Endothelial cell of umbilical vein (primary cell): ENCODE measurements around the gene EXOC6B. TPM values are rescaled to one million over a fixed set of nuclear protein-coding genes. Genes with fewer than 3 reads are reported as not detected.
"Not testable (repeated sequence)": the region's sequence is repeated elsewhere in the genome, so short reads cannot be mapped to it uniquely, and the experiment has no call there.

Experiments used
- BruUV-seq: library from RNA; stranded (reverse); fragments of 400-500 nt; replicated peaks from 2 replicates; lab custom pipeline; 2021; lab: Mats Ljungman, UMichigan
- CTCF ChIA-PET: fragments of 300-600, 350-600 bp; sonication (Branson Sonifier 250); formaldehyde crosslinking; loops from one replicate; lab custom pipeline; 2021; ENCODE audit warnings: antibody characterized with exemption, inconsistent platforms; lab: Charles Lee
- POLR2A ChIA-PET: fragments of 300-600, 350-600 bp; sonication (Branson Sonifier 250); formaldehyde crosslinking; loops from one replicate; lab custom pipeline; 2021; ENCODE audit warnings: antibody characterized with exemption, inconsistent platforms; lab: Charles Lee
- DNase-seq: peaks from one replicate; pipeline ENCODE4 v3.0.0-alpha.2; 2011; ENCODE audit warnings: low read depth, low spot score
- FAIRE-seq: peaks from 2 replicates; lab custom pipeline; 2011; peaks lifted over from hg19 to GRCh38; lab: Jason Lieb, UNC
- H2AFZ ChIP-seq: 2 replicates; pipeline ENCODE4 v1.6.0; 2012; ENCODE audit warnings: low read depth, low read length, control low read depth, inconsistent platforms
- H3K27ac ChIP-seq: 2 replicates; pipeline ENCODE4 v1.5.1; 2011; ENCODE audit warnings: low read depth, mild to moderate bottlenecking, control low read depth, low read length, moderate library complexity; ENCODE audit not compliant: insufficient read depth
- H3K27me3 ChIP-seq, 2 experiments: 2 replicates each; pipeline versions ENCODE4 v1.6.0 to v1.6.1; 2011; ENCODE audit warnings: low read length in 2 of 2, mixed read lengths in 1 of 2; ENCODE audit not compliant: control insufficient read depth in 2 of 2, insufficient read depth in 2 of 2
- H3K36me3 ChIP-seq, 2 experiments: 2 replicates in 1 of 2; 3 replicates in 1 of 2; pipeline ENCODE4 v1.5.1; 2011; ENCODE audit warnings: low read length in 2 of 2, mild to moderate bottlenecking in 1 of 2, moderate library complexity in 1 of 2; ENCODE audit not compliant: control insufficient read depth in 2 of 2, insufficient read depth in 2 of 2; ENCODE audit errors: extremely low read depth in 1 of 2
- H3K4me1 ChIP-seq: 3 replicates; pipeline ENCODE4 v1.5.1; 2011; ENCODE audit warnings: mild to moderate bottlenecking, low read length; ENCODE audit not compliant: control insufficient read depth, insufficient read depth; ENCODE audit errors: extremely low read depth
- H3K4me2 ChIP-seq: 2 replicates; pipeline ENCODE4 v1.6.1; 2011; ENCODE audit warnings: low read length, control low read depth, mixed read lengths; ENCODE audit not compliant: insufficient read depth
- H3K4me3 ChIP-seq, 3 experiments: fragments of 200-600 bp in 1 of 3; sonication (generic), shearing (Covaris generic) in 1 of 3; replicated peaks in 1 of 3; 2 replicates each; pipeline ENCODE4 v1.5.1; 2011 to 2016; ENCODE audit warnings: control low read depth in 3 of 3, low read length in 3 of 3, mild to moderate bottlenecking in 2 of 3, inconsistent platforms in 1 of 3, low read depth in 1 of 3, moderate library complexity in 1 of 3; ENCODE audit not compliant: insufficient read depth in 1 of 3
- H3K79me2 ChIP-seq: 2 replicates; pipeline ENCODE4 v1.6.0; 2012; ENCODE audit warnings: low read length, inconsistent platforms; ENCODE audit not compliant: control insufficient read depth, insufficient read depth
- H3K9ac ChIP-seq: replicated peaks from 2 replicates; pipeline ENCODE3; 2011; ENCODE audit warnings: low read length, control low read depth; ENCODE audit not compliant: insufficient read depth; ENCODE audit errors: extremely low read depth
- H3K9me1 ChIP-seq: replicated peaks from 3 replicates; pipeline ENCODE4 v1.6.0; 2011; ENCODE audit warnings: mild to moderate bottlenecking, low read length; ENCODE audit not compliant: control insufficient read depth, insufficient read depth; ENCODE audit errors: extremely low read depth
- H3K9me3 ChIP-seq: replicated peaks from 2 replicates; pipeline ENCODE4 v1.5.1; 2012; ENCODE audit warnings: low read length, inconsistent platforms; ENCODE audit not compliant: control insufficient read depth, insufficient read depth
- H4K20me1 ChIP-seq: replicated peaks from 2 replicates; pipeline ENCODE3; 2011; ENCODE audit warnings: mild to moderate bottlenecking, low read length; ENCODE audit not compliant: control insufficient read depth, insufficient read depth; ENCODE audit errors: extremely low read depth
- CTCF ChIP-seq, 2 donors: IDR thresholded peaks; 1 replicate in 1 of 2; 2 replicates in 1 of 2; pipeline ENCODE4 v1.5.1; 2011; ENCODE audit warnings: low read length in 2 of 2, mild to moderate bottlenecking in 2 of 2, moderate library complexity in 2 of 2, control low read depth in 1 of 2, inconsistent platforms in 1 of 2, low read depth in 1 of 2; ENCODE audit not compliant: insufficient read depth in 1 of 2; ENCODE audit errors: extremely low read depth in 1 of 2
- EZH2 ChIP-seq: IDR thresholded peaks from 2 replicates; pipeline ENCODE4 v1.6.1; 2012; ENCODE audit warnings: borderline replicate concordance, low read depth, mild to moderate bottlenecking, moderate library complexity, low read length, inconsistent platforms; ENCODE audit not compliant: severe bottlenecking
- FOS ChIP-seq: IDR thresholded peaks from 2 replicates; pipeline ENCODE4 v1.6.1; 2011; ENCODE audit warnings: mild to moderate bottlenecking, low read length, moderate library complexity, borderline replicate concordance; ENCODE audit not compliant: insufficient read depth
- GATA2 ChIP-seq: IDR thresholded peaks from 2 replicates; pipeline ENCODE4 v1.7.0; 2011; ENCODE audit warnings: low read depth, mild to moderate bottlenecking, moderate library complexity, mixed read lengths, low read length; ENCODE audit not compliant: insufficient read length, insufficient read depth
- JUN ChIP-seq: IDR thresholded peaks from 2 replicates; pipeline ENCODE4 v1.6.1; 2011; ENCODE audit warnings: borderline replicate concordance, low read depth; ENCODE audit not compliant: insufficient read length, insufficient read depth
- MAX ChIP-seq: IDR thresholded peaks from 2 replicates; pipeline ENCODE4 v1.6.1; 2011; ENCODE audit not compliant: insufficient read depth, insufficient read length
- MYC ChIP-seq: IDR thresholded peaks from one replicate; pipeline ENCODE4 v1.6.1; 2011; ENCODE audit warnings: mild to moderate bottlenecking, low read depth, low read length
- POLR2A ChIP-seq: IDR thresholded peaks from 2 replicates; pipeline ENCODE4 v1.6.1; 2012; ENCODE audit warnings: low read depth, mild to moderate bottlenecking, control low read depth, low read length
- POLR2AphosphoS5 ChIP-seq: IDR thresholded peaks from 2 replicates; pipeline ENCODE4 v1.6.1; 2012; ENCODE audit warnings: low read depth, mild to moderate bottlenecking, control low read depth, low read length, moderate library complexity; ENCODE audit not compliant: insufficient read depth
- dilution Hi-C: fragments of 300-500 bp; cut with MboI; formaldehyde crosslinking; loops from one replicate; pipeline ENCODE4 v1.15.0; 2019; ENCODE audit warnings: low sequenced_read_pairs; ENCODE audit not compliant: extremely low pct_ligation_motif_present
- intact Hi-C: fragments of 100-400 bp; cut with micrococcal nuclease; formaldehyde crosslinking; loops from one replicate; pipeline ENCODE4 v1.10.0; 2022
- polyA plus RNA-seq, 4 experiments: library from polyadenylated mRNA; depleted of rRNA in 3 of 4; stranded (reverse) in 3 of 4; unstranded in 1 of 4; fragments of >200 nt; gene quantifications; 2 replicates each; pipeline versions ENCODE4 v1.2.1 to v1.2.3, GENCODE V29; 2011 to 2012; ENCODE audit warnings: missing spikeins in 1 of 4
- total RNA-seq: library from RNA; stranded (reverse); gene quantifications from 2 replicates; pipeline ENCODE4 v1.2.3, GENCODE V29; 2021

The EXOC6B gene
- total and polyA plus RNA-seq, 2 donors (not counting 3 experiments of a cell fraction or from before 2014, with no cell fraction given): 10.8 to 34.8 TPM

- Histone ChIP-seq H4K20me1 (no peaks in the 10 kb centered on the region), H3K9me3 (no peaks in the 10 kb centered on the region), H2AFZ (no peak overlapping the region), H3K27me3 (no peaks in the 10 kb centered on the region), H3K79me2 (no peaks in the 10 kb centered on the region), H3K9ac (no peak overlapping the region), H3K4me2 (no peak overlapping the region), H3K4me3 (no peak overlapping the region), H3K27ac (no peak overlapping the region), H3K36me3 (no peaks in the 10 kb centered on the region), H3K9me1 (no peaks in the 10 kb centered on the region), H3K4me1 (no peaks in the 10 kb centered on the region)
- CTCF ChIA-PET: no interaction called here
- dilution Hi-C loops: no loop called here
- intact Hi-C loops: loop anchor here (10.0 kb wide), 1 partner anchor 263 kb away; no protein-coding TSS in a partner anchor
- POLR2A ChIA-PET: no interaction called here
- no TSS peak for BruUV-seq
- FAIRE-seq: no peak
- TF ChIP-seq MAX (no peak), FOS (no peak), CTCF (IDR thresholded peaks at IDR 0.05; ENCODE audit: extremely low read depth in 1 of 2, insufficient read depth in 1 of 2, low read depth in 1 of 2, low read length in 2 of 2) (no peak), GATA2 (no peak), JUN (no peak), POLR2A (no peak), MYC (no peak), POLR2AphosphoS5 (no peak), EZH2 (no peak)
- no peak for DNase-seq
Measured at GRCh38 chr2:72602095-72602494, 223.7 kb downstream of the EXOC6B start.

- H3K4me3 ChIP-seq, H3K79me2 ChIP-seq, H3K9ac ChIP-seq, BruUV-seq, H3K4me1 ChIP-seq, H3K9me3 ChIP-seq, H3K36me3 ChIP-seq, H3K4me2 ChIP-seq, H4K20me1 ChIP-seq, dilution Hi-C loops, POLR2A ChIA-PET, H3K9me1 ChIP-seq, intact Hi-C loops, H2AFZ ChIP-seq, H3K27me3 ChIP-seq, DNase-seq, H3K27ac ChIP-seq, FAIRE-seq: not testable (repeated sequence)
- CTCF ChIA-PET: interaction anchor here (7.0 kb wide), 1 partner anchor 660 kb away, joined by 158 read pairs; no protein-coding TSS in a partner anchor
Measured at GRCh38 chr2:72583836-72584235, 242.0 kb downstream of the EXOC6B start.
